ENCODE measurements around the gene NUP50.

DNA sequence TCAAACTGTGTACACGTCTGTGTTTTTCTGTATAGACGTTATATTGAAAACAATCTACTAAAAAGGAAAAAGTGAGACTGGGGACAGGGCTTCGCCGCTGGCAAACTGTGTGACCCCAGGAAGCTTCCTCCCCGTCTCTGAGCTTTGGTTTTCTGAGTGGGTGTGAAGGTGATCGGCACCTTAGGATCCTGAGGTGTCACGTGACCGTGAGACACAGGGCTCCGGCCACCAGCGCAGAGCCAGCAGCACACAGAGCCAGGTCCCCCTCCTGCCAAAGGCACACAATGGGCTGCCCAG, 44.9 kb downstream of the NUP50 start:
- TF ChIP-seq, protein P1, sequence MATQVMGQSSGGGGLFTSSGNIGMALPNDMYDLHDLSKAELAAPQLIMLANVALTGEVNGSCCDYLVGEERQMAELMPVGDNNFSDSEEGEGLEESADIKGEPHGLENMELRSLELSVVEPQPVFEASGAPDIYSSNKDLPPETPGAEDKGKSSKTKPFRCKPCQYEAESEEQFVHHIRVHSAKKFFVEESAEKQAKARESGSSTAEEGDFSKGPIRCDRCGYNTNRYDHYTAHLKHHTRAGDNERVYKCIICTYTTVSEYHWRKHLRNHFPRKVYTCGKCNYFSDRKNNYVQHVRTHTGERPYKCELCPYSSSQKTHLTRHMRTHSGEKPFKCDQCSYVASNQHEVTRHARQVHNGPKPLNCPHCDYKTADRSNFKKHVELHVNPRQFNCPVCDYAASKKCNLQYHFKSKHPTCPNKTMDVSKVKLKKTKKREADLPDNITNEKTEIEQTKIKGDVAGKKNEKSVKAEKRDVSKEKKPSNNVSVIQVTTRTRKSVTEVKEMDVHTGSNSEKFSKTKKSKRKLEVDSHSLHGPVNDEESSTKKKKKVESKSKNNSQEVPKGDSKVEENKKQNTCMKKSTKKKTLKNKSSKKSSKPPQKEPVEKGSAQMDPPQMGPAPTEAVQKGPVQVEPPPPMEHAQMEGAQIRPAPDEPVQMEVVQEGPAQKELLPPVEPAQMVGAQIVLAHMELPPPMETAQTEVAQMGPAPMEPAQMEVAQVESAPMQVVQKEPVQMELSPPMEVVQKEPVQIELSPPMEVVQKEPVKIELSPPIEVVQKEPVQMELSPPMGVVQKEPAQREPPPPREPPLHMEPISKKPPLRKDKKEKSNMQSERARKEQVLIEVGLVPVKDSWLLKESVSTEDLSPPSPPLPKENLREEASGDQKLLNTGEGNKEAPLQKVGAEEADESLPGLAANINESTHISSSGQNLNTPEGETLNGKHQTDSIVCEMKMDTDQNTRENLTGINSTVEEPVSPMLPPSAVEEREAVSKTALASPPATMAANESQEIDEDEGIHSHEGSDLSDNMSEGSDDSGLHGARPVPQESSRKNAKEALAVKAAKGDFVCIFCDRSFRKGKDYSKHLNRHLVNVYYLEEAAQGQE (IDR thresholded peaks at IDR 0.05; ENCODE audit: insufficient read depth in 1 of 2, low read depth in 2 of 2, low read length in 2 of 2): no peak
- no peak for TF ChIP-seq POLR2AphosphoS5 (IDR thresholded peaks at IDR 0.05; ENCODE audit: low read depth, low read length)
